ENCODE data around the gene ZNF385C. TPM values are rescaled to one million over a fixed set of nuclear protein-coding genes. Genes with fewer than 3 reads are reported as not detected.

ZNF385C gene
- total RNA-seq, 1 experiment from 2014 or later, result 0.26 TPM

GRCh38 chr17:42119301-42119700 is 21.0 kb upstream of the ZNF385C start:
- TF ChIP-seq, protein P1, sequence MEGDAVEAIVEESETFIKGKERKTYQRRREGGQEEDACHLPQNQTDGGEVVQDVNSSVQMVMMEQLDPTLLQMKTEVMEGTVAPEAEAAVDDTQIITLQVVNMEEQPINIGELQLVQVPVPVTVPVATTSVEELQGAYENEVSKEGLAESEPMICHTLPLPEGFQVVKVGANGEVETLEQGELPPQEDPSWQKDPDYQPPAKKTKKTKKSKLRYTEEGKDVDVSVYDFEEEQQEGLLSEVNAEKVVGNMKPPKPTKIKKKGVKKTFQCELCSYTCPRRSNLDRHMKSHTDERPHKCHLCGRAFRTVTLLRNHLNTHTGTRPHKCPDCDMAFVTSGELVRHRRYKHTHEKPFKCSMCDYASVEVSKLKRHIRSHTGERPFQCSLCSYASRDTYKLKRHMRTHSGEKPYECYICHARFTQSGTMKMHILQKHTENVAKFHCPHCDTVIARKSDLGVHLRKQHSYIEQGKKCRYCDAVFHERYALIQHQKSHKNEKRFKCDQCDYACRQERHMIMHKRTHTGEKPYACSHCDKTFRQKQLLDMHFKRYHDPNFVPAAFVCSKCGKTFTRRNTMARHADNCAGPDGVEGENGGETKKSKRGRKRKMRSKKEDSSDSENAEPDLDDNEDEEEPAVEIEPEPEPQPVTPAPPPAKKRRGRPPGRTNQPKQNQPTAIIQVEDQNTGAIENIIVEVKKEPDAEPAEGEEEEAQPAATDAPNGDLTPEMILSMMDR (IDR thresholded peaks at IDR 0.05; ENCODE audit: unreplicated experiment), result no peak
- H3K27ac Mint-ChIP-seq (ENCODE audit: low read depth, unreplicated experiment), result peak overlapping the region; percentile 23
- no peaks in the 10 kb centered on the region for H3K27me3 Mint-ChIP-seq (ENCODE audit: insufficient read depth, unreplicated experiment)
- no TSS peak for BruUV-seq (replicated peaks)
- POLR2A ChIA-PET, result interaction anchor here (1.0 to 2.3 kb wide), 2 partner anchors 99 to 201 kb away, joined by 3 to 6 read pairs; partner anchors contain the start of genes ACLY and NKIRAS2
- H3K4me3 Mint-ChIP-seq (ENCODE audit: unreplicated experiment), result peak overlapping the region; percentile 53
- H3K9me3 Mint-ChIP-seq (ENCODE audit: unreplicated experiment), result no peaks in the 10 kb centered on the region
- peaks cover 6% of the 10 kb centered on the region for H3K4me1 Mint-ChIP-seq (ENCODE audit: insufficient read depth, unreplicated experiment)
- no peak for DNase-seq (ENCODE audit: unreplicated experiment)
- CTCF ChIA-PET, result interaction anchor here (0.6 to 8.2 kb wide), 13 partner anchors 10 to 407 kb away, joined by 3 to 37 read pairs (median 5); partner anchors contain the start of gene NKIRAS2
- intact Hi-C loops (cut with micrococcal nuclease), result loop anchor here (5.0 kb wide), 1 partner anchor 382 kb away; no protein-coding TSS in a partner anchor
- peaks cover 42% of the 10 kb centered on the region for H3K36me3 Mint-ChIP-seq (ENCODE audit: insufficient read depth, unreplicated experiment)

GRCh38 chr17:42118545-42118944 is 20.3 kb upstream of the ZNF385C start:
- peak; percentile 59 for DNase-seq (ENCODE audit: unreplicated experiment)
- ChIA-PET POLR2A (interaction anchor here (1.0 to 2.4 kb wide), 2 partner anchors 152 to 200 kb away, joined by 3 to 12 read pairs; partner anchors contain the start of genes ACLY and CNP), CTCF (interaction anchor here (0.5 to 8.2 kb wide), 12 partner anchors 11 to 445 kb away, joined by 3 to 40 read pairs (median 6); no protein-coding TSS in a partner anchor)
- Mint-ChIP-seq H3K27me3 (ENCODE audit: insufficient read depth, unreplicated experiment) (no peaks in the 10 kb centered on the region), H3K9me3 (ENCODE audit: unreplicated experiment) (no peaks in the 10 kb centered on the region), H3K4me1 (ENCODE audit: insufficient read depth, unreplicated experiment) (peaks cover 6% of the 10 kb centered on the region), H3K36me3 (ENCODE audit: insufficient read depth, unreplicated experiment) (peaks cover 43% of the 10 kb centered on the region), H3K27ac (ENCODE audit: low read depth, unreplicated experiment) (peak overlapping the region; percentile 23), H3K4me3 (ENCODE audit: unreplicated experiment) (no peak overlapping the region)
- intact Hi-C loops (cut with micrococcal nuclease), result loop anchor here (5.0 kb wide), 1 partner anchor 381 kb away; no protein-coding TSS in a partner anchor
- BruUV-seq (replicated peaks), result no TSS peak
- TF ChIP-seq, protein P1 (IDR thresholded peaks at IDR 0.05; ENCODE audit: unreplicated experiment), result peak; percentile 15

GRCh38 chr17:42118126-42118510 is 19.8 kb upstream of the ZNF385C start:
- H3K27me3 Mint-ChIP-seq (ENCODE audit: insufficient read depth, unreplicated experiment), result no peaks in the 10 kb centered on the region
- ChIA-PET CTCF (interaction anchor here (0.5 to 8.2 kb wide), 13 partner anchors 12 to 446 kb away, joined by 3 to 40 read pairs (median 5); partner anchors contain the start of gene STAT5A), POLR2A (interaction anchor here (1.0 to 2.4 kb wide), 2 partner anchors 152 to 200 kb away, joined by 3 to 12 read pairs; partner anchors contain the start of genes ACLY and CNP)
- BruUV-seq (replicated peaks), result no TSS peak
- no peak overlapping the region for H3K27ac Mint-ChIP-seq (ENCODE audit: low read depth, unreplicated experiment)
- TF ChIP-seq, protein P1 (IDR thresholded peaks at IDR 0.05; ENCODE audit: unreplicated experiment), result no peak
- peaks cover 41% of the 10 kb centered on the region for H3K36me3 Mint-ChIP-seq (ENCODE audit: insufficient read depth, unreplicated experiment)
- DNase-seq (ENCODE audit: unreplicated experiment), result no peak
- H3K4me3 Mint-ChIP-seq (ENCODE audit: unreplicated experiment), result no peak overlapping the region
- intact Hi-C loops (cut with micrococcal nuclease), result loop anchor here (5.0 kb wide), 1 partner anchor 381 kb away; no protein-coding TSS in a partner anchor
- peaks cover 6% of the 10 kb centered on the region for H3K4me1 Mint-ChIP-seq (ENCODE audit: insufficient read depth, unreplicated experiment)
- H3K9me3 Mint-ChIP-seq (ENCODE audit: unreplicated experiment), result no peaks in the 10 kb centered on the region

DNA sequence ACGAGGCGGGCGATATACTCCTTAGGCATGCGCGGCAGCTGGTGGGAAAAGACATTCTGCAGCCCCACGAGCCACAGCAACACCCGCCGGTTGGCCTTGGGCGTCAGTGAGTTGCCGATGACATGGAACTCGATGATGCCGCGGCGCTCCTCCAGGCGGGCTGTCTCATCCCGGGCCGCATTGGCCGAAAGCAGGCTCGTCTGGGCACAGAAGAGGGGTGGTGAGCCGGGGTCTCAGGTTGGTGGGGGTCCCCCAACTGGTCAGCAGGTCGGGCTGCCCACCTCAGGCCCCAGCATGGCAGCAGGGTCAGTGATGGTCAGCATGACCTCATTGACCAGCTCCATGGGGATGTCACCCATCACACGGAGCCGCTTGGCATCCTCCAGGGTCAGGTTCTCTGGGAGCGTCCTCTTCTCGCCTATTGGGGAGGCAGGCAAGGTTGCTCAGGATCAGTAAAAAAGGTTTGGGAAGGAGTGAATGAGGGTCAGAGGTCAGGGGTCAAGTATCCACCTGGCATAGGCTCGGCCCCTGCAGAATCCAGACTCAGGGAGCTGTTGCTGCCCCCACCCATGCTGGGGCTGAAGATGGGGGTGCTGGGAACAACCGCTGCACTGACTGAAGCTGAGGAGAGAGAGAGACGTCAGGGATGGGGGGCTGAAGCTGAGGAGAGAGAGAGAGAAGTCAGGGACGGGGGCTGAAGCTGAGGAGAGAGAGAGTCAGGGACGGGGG is 19.3 kb upstream of the ZNF385C start:
- TF ChIP-seq, protein P1 (IDR thresholded peaks at IDR 0.05; ENCODE audit: unreplicated experiment), result no peak
- ChIA-PET POLR2A (interaction anchor here (2.4 kb wide), 1 partner anchor 151 kb away, joined by 12 read pairs; the partner anchor contains the start of gene CNP), CTCF (interaction anchor here (0.6 to 8.2 kb wide), 16 partner anchors 12 to 446 kb away, joined by 3 to 40 read pairs (median 4); partner anchors contain the start of genes NKIRAS2 and STAT5A)
- H3K27ac Mint-ChIP-seq (ENCODE audit: low read depth, unreplicated experiment), result no peak overlapping the region
- no peaks in the 10 kb centered on the region for H3K9me3 Mint-ChIP-seq (ENCODE audit: unreplicated experiment)
- no TSS peak for BruUV-seq (replicated peaks)
- no peak overlapping the region for H3K4me3 Mint-ChIP-seq (ENCODE audit: unreplicated experiment)
- H3K4me1 Mint-ChIP-seq (ENCODE audit: insufficient read depth, unreplicated experiment), result peaks cover 6% of the 10 kb centered on the region
- no peaks in the 10 kb centered on the region for H3K27me3 Mint-ChIP-seq (ENCODE audit: insufficient read depth, unreplicated experiment)
- H3K36me3 Mint-ChIP-seq (ENCODE audit: insufficient read depth, unreplicated experiment), result peaks cover 38% of the 10 kb centered on the region
- DNase-seq (ENCODE audit: unreplicated experiment), result no peak
- intact Hi-C loops (cut with micrococcal nuclease), result loop anchor here (5.0 kb wide), 1 partner anchor 380 kb away; no protein-coding TSS in a partner anchor

All from MCF 10A (cell line).